ENCODE data around the gene NR2F1-AS1. TPM values are rescaled to one million over a fixed set of nuclear protein-coding genes. Genes with fewer than 3 reads are reported as not detected.

NR2F1-AS1 gene
- total RNA-seq, 2 experiments from 2014 or later, result not detected

DNA sequence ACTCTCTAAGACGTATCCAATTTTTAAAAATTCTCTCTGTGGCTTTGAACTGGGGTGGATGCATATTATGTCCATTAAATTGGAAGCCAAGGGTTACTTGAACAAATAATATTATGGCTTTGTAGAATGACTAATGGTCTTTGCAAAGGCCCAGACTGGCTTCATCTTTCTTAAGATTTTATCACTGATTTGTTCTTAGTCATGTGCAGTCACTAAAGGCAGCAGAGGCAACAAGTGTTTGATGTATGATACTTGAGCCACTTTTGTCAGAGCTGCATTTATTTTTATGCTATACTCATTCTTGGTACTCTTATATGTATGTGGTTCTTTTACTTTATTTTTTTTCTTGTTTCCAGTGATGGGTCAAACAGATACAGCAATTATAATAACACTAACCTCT lies 152.2 kb downstream of the NR2F1-AS1 start:
- Mint-ChIP-seq H3K4me3 (no peak overlapping the region), H3K4me1 (no peaks in the 10 kb centered on the region), H3K36me3 (ENCODE audit: low read depth) (no peaks in the 10 kb centered on the region), H3K27me3 (no peaks in the 10 kb centered on the region), H3K9me3 (no peaks in the 10 kb centered on the region), H3K27ac (no peak overlapping the region)
- no peak for DNase-seq
- CTCF ChIA-PET, result no interaction called here
- POLR2A ChIA-PET, result no interaction called here

- ChIA-PET CTCF (no interaction called here), POLR2A (no interaction called here)
- H3K4me1 Mint-ChIP-seq, result no peaks in the 10 kb centered on the region
- H3K27me3 Mint-ChIP-seq, result no peaks in the 10 kb centered on the region
- H3K4me3 Mint-ChIP-seq, result no peak overlapping the region
- no peaks in the 10 kb centered on the region for H3K9me3 Mint-ChIP-seq
- no peak for DNase-seq
- H3K36me3 Mint-ChIP-seq (ENCODE audit: low read depth), result no peaks in the 10 kb centered on the region
- H3K27ac Mint-ChIP-seq, result no peak overlapping the region
Measured at GRCh38 chr5:93427316-93427715, 153.7 kb downstream of the NR2F1-AS1 start.

- H3K27me3 Mint-ChIP-seq, result peaks cover 3% of the 10 kb centered on the region
- POLR2A ChIA-PET, result no interaction called here
- no peak overlapping the region for H3K4me3 Mint-ChIP-seq
- H3K36me3 Mint-ChIP-seq (ENCODE audit: low read depth), result no peaks in the 10 kb centered on the region
- DNase-seq, result no peak
- H3K4me1 Mint-ChIP-seq, result no peaks in the 10 kb centered on the region
- CTCF ChIA-PET, result no interaction called here
- H3K27ac Mint-ChIP-seq, result no peak overlapping the region
- no peaks in the 10 kb centered on the region for H3K9me3 Mint-ChIP-seq
Measured at GRCh38 chr5:93425096-93425495, 155.9 kb downstream of the NR2F1-AS1 start.

DNA sequence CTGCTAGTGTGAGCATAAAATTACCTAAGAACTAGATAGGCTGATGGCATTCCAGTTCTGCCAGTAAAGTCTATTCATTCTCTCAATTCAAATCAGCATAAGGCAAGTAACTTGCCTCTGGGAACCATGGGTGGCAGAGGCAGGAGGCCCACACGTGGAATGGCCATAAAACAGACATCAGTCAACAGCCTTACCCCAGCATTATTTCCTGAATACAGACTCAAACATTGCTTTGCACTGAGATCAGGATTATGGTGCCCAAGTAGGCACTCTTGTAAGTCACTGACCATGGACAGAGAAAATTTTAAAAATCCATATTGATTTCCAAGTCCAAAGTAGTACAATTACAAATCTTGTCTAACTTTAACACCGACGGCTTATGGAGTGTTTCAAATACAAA lies 157.7 kb downstream of the NR2F1-AS1 start:
- no peaks in the 10 kb centered on the region for H3K4me1 Mint-ChIP-seq
- POLR2A ChIA-PET, result no interaction called here
- no peak overlapping the region for H3K27ac Mint-ChIP-seq
- no peak for DNase-seq
- CTCF ChIA-PET, result interaction anchor here (1.3 kb wide), 1 partner anchor 8 kb away, joined by 3 read pairs; no protein-coding TSS in a partner anchor
- H3K4me3 Mint-ChIP-seq, result no peak overlapping the region
- H3K9me3 Mint-ChIP-seq, result no peaks in the 10 kb centered on the region
- H3K36me3 Mint-ChIP-seq (ENCODE audit: low read depth), result no peaks in the 10 kb centered on the region
- H3K27me3 Mint-ChIP-seq, result peaks cover 3% of the 10 kb centered on the region

DNA sequence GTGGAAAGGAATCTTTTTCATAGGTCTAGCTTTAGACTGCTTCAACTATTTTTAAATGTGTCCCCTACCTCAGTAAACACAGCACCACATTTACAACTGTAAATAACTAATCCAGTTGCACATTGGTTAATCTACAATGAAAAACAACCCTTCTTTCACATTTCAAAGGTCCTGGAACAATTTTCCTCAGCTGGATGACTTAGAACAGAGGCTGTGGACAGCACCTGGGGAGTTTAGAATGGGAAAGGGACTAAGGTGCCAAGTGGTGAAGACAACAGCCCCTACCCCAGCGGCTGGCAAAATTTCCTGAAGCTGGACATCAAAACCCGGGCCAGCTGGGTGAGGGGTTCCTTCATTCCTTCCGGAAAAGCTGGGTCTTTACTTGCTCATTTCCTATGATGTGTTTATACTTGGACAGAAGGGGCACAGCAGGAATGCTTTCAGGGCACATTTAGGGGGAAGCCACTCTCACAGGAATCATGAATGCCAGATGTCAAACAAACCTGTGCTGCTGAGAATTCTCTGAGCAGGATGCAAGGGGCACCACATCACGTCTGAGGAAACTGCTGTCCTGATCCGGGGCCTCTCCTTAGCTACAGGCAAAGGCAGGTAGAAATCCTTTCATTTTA lies 158.3 kb downstream of the NR2F1-AS1 start:
- Mint-ChIP-seq H3K9me3 (no peaks in the 10 kb centered on the region), H3K27ac (no peak overlapping the region), H3K4me1 (no peaks in the 10 kb centered on the region), H3K27me3 (peaks cover 3% of the 10 kb centered on the region), H3K36me3 (ENCODE audit: low read depth) (no peaks in the 10 kb centered on the region), H3K4me3 (no peak overlapping the region)
- DNase-seq, result no peak
- CTCF ChIA-PET, result interaction anchor here (1.3 kb wide), 1 partner anchor 9 kb away, joined by 3 read pairs; no protein-coding TSS in a partner anchor
- POLR2A ChIA-PET, result no interaction called here

DNA sequence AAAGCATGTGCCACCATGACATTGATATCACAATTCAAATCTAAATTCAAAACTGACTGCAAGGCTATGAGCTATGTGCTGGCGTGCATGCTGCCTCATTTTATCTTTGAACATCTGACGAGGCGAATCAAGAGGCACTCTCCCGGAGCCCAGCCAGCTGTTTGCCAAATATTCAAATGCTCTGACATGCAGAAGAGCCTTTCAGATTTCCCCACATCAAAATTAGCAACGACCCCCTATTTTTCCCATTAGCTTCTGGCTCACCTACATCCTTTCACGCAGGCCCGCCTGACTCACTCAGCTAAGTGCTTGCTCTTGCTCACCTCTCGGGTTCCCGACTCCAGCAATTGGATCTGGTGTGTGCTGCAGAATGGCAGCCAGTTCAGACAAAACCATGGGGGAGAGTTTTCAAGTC lies 159.0 kb downstream of the NR2F1-AS1 start:
- peaks cover 3% of the 10 kb centered on the region for H3K27me3 Mint-ChIP-seq

GRCh38 chr5:93421468-93421867 lies 159.6 kb downstream of the NR2F1-AS1 start:
- Mint-ChIP-seq H3K27me3 (peaks cover 3% of the 10 kb centered on the region), H3K9me3 (no peaks in the 10 kb centered on the region), H3K4me1 (no peaks in the 10 kb centered on the region), H3K36me3 (ENCODE audit: low read depth) (no peaks in the 10 kb centered on the region), H3K4me3 (no peak overlapping the region), H3K27ac (no peak overlapping the region)
- ChIA-PET POLR2A (no interaction called here), CTCF (no interaction called here)
- DNase-seq, result no peak

More for the DNA sequence above, 159.0 kb downstream of the NR2F1-AS1 start:
- Mint-ChIP-seq H3K4me3 (no peak overlapping the region), H3K36me3 (ENCODE audit: low read depth) (no peaks in the 10 kb centered on the region), H3K9me3 (no peaks in the 10 kb centered on the region), H3K27ac (no peak overlapping the region), H3K4me1 (no peaks in the 10 kb centered on the region)
- no peak for DNase-seq
- POLR2A ChIA-PET, result no interaction called here
- CTCF ChIA-PET, result interaction anchor here (1.3 kb wide), 1 partner anchor 10 kb away, joined by 3 read pairs; no protein-coding TSS in a partner anchor

- Mint-ChIP-seq H3K4me3 (no peak overlapping the region), H3K27ac (no peak overlapping the region), H3K9me3 (no peaks in the 10 kb centered on the region), H3K27me3 (peaks cover 3% of the 10 kb centered on the region), H3K4me1 (no peaks in the 10 kb centered on the region), H3K36me3 (ENCODE audit: low read depth) (no peaks in the 10 kb centered on the region)
- ChIA-PET POLR2A (no interaction called here), CTCF (no interaction called here)
- no peak for DNase-seq
Measured at GRCh38 chr5:93417490-93417889, 163.5 kb downstream of the NR2F1-AS1 start.

DNA sequence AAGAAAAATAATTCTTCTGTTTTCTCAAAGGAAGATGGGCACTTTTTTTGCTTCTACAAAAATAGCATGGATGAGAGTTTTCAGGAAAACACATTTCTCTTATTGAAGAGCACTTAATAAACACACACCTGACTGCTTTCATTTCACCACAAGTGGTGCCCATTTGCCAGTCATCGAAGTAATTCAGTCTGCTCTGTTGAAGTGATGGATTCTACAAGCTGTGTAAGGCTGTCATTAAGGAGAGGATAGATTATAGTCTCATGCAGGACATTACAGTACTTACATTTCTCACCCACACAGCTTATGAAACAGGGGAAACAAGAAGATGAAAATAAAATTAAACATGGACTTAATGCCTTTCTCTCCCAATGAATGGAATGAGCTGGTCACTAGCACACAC lies 165.2 kb downstream of the NR2F1-AS1 start:
- no peaks in the 10 kb centered on the region for H3K4me1 Mint-ChIP-seq
- ChIA-PET CTCF (no interaction called here), POLR2A (no interaction called here)
- no peak for DNase-seq
- no peak overlapping the region for H3K4me3 Mint-ChIP-seq
- no peaks in the 10 kb centered on the region for H3K36me3 Mint-ChIP-seq (ENCODE audit: low read depth)
- no peak overlapping the region for H3K27ac Mint-ChIP-seq
- no peaks in the 10 kb centered on the region for H3K27me3 Mint-ChIP-seq
- no peaks in the 10 kb centered on the region for H3K9me3 Mint-ChIP-seq

GRCh38 chr5:93411716-93412115 lies 169.3 kb downstream of the NR2F1-AS1 start:
- ChIA-PET POLR2A (no interaction called here), CTCF (no interaction called here)
- Mint-ChIP-seq H3K27me3 (no peaks in the 10 kb centered on the region), H3K4me1 (no peaks in the 10 kb centered on the region), H3K27ac (no peak overlapping the region), H3K36me3 (ENCODE audit: low read depth) (no peaks in the 10 kb centered on the region), H3K9me3 (no peaks in the 10 kb centered on the region), H3K4me3 (no peak overlapping the region)
- DNase-seq, result no peak

DNA sequence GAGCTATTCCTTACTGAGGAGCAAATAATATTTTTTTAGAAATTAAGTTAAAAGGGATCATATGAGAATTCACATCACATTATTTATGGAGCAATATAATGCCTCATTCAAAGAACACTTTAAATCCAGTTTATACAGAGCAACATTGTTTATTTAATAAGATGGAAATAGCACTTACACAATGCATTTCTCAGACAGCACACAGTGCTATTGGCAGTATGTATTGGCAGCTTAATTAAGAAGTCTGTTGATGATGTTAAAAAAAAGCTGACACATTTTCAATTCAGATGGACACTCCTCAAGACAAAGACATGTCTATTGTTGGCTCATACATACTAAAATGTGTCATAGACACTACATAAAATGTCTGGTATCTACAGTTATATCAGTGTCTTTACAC lies 171.3 kb downstream of the NR2F1-AS1 start:
- H3K4me3 Mint-ChIP-seq, result no peak overlapping the region
- no peaks in the 10 kb centered on the region for H3K4me1 Mint-ChIP-seq
- POLR2A ChIA-PET, result no interaction called here
- no peaks in the 10 kb centered on the region for H3K27me3 Mint-ChIP-seq
- no peak overlapping the region for H3K27ac Mint-ChIP-seq
- no peaks in the 10 kb centered on the region for H3K36me3 Mint-ChIP-seq (ENCODE audit: low read depth)
- CTCF ChIA-PET, result no interaction called here
- no peak for DNase-seq
- H3K9me3 Mint-ChIP-seq, result no peaks in the 10 kb centered on the region

DNA sequence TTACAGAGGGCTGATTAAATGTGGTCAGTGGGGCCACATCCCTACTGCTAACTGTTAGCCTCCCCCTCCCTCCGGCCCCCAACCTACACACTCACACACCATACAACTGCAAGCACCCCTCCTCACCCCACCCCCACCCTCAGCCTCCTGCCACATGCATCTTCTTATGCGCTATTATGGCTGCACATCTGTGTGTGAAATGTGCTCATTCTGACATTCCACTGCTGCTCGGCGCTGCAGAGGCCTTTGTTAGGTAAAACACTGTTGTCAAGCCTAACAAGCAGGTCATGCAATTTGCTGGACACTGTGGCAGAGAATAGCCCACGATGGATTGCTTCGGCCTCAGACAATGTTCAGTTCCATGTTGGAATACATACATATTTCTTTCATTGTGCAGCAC lies 173.6 kb downstream of the NR2F1-AS1 start:
- Mint-ChIP-seq H3K4me3 (no peak overlapping the region), H3K9me3 (no peaks in the 10 kb centered on the region), H3K27ac (no peak overlapping the region), H3K27me3 (peaks cover 3% of the 10 kb centered on the region), H3K4me1 (no peaks in the 10 kb centered on the region), H3K36me3 (ENCODE audit: low read depth) (no peaks in the 10 kb centered on the region)
- POLR2A ChIA-PET, result no interaction called here
- CTCF ChIA-PET, result no interaction called here
- no peak for DNase-seq

DNA sequence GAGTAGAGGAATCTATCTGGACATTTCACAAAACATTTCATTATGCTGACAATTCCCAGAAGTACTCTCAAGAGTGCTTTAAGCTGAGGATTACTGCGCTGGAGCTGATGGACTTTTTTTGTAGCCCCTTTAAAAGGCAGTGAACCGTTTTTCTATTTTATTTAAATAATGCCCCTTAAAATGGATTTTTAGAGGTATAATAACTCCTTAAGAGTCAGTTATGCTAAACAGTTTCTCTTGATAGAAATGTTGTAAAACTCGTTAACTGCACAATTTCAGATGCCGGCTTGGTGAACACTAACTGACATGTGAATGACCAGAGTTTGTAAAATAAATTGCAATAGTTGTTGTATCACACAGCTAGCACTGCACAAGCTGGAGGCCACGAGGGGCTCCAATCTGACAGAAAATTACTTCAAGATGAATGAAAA lies 174.0 kb downstream of the NR2F1-AS1 start:
- ChIA-PET POLR2A (no interaction called here), CTCF (no interaction called here)
- Mint-ChIP-seq H3K9me3 (no peaks in the 10 kb centered on the region), H3K4me3 (no peak overlapping the region), H3K36me3 (ENCODE audit: low read depth) (no peaks in the 10 kb centered on the region), H3K4me1 (no peaks in the 10 kb centered on the region), H3K27ac (no peak overlapping the region), H3K27me3 (peaks cover 3% of the 10 kb centered on the region)
- DNase-seq, result no peak

GRCh38 chr5:93404246-93404645 lies 176.8 kb downstream of the NR2F1-AS1 start:
- no peak for DNase-seq
- ChIA-PET CTCF (no interaction called here), POLR2A (no interaction called here)
- H3K27ac Mint-ChIP-seq, result no peak overlapping the region
- no peaks in the 10 kb centered on the region for H3K4me1 Mint-ChIP-seq
- H3K9me3 Mint-ChIP-seq, result no peaks in the 10 kb centered on the region
- peaks cover 3% of the 10 kb centered on the region for H3K27me3 Mint-ChIP-seq
- H3K36me3 Mint-ChIP-seq (ENCODE audit: low read depth), result no peaks in the 10 kb centered on the region
- no peak overlapping the region for H3K4me3 Mint-ChIP-seq
